Mesendoderm (in vitro differentiated cells): ENCODE measurements around the gene DDX49.
A peak's percentile ranks its signal among the peaks of the same experiment; 100 is the strongest.

ENCODE experiments used
- DNase-seq: peaks from one replicate; pipeline ENCODE4 v3.0.0; 2013
- H2AK5ac ChIP-seq: 2 replicates; pipeline ENCODE4 v1.6.1; 2013; ENCODE audit warnings: low read length, inconsistent platforms
- H2BK120ac ChIP-seq: 2 replicates; pipeline ENCODE4 v1.6.1; 2013; ENCODE audit warnings: low read depth, mild to moderate bottlenecking, low read length, moderate library complexity, mixed read lengths
- H2BK15ac ChIP-seq: replicated peaks from 2 replicates; pipeline ENCODE4 v1.6.1; 2013; ENCODE audit warnings: low read depth, mild to moderate bottlenecking, moderate library complexity
- H2BK5ac ChIP-seq: 2 replicates; pipeline ENCODE4 v1.6.1; 2013; ENCODE audit warnings: low read length, inconsistent platforms
- H3K18ac ChIP-seq: 2 replicates; pipeline ENCODE4 v1.6.1; 2013; ENCODE audit warnings: mild to moderate bottlenecking, low read length, mixed read lengths
- H3K23ac ChIP-seq: one replicate; pipeline ENCODE4 v1.6.1; 2013; ENCODE audit warnings: low read length
- H3K27ac ChIP-seq: 2 replicates; pipeline ENCODE4 v1.5.1; 2013; ENCODE audit warnings: low read depth, mild to moderate bottlenecking, inconsistent platforms, low read length, moderate library complexity
- H3K27me3 ChIP-seq: 2 replicates; pipeline ENCODE4 v1.6.1; 2013; ENCODE audit warnings: low read length, control low read depth, mild to moderate bottlenecking, inconsistent platforms; ENCODE audit not compliant: insufficient read depth, poor library complexity
- H3K36me3 ChIP-seq: 2 replicates; pipeline ENCODE4 v1.6.1; 2013; ENCODE audit warnings: low read length, inconsistent platforms; ENCODE audit not compliant: control insufficient read depth, insufficient read depth
- H3K4ac ChIP-seq: one replicate; pipeline ENCODE4 v1.6.1; 2013; ENCODE audit warnings: low read depth, mild to moderate bottlenecking, low read length, moderate library complexity
- H3K4me1 ChIP-seq: 2 replicates; pipeline ENCODE4 v1.6.1; 2013; ENCODE audit warnings: low read depth, low read length, inconsistent platforms; ENCODE audit not compliant: control insufficient read depth
- H3K4me2 ChIP-seq: 2 replicates; pipeline ENCODE4 v1.6.1; 2013; ENCODE audit warnings: low read length
- H3K4me3 ChIP-seq: 2 replicates; pipeline ENCODE4 v1.5.1; 2013; ENCODE audit warnings: mild to moderate bottlenecking, low read length
- H3K56ac ChIP-seq: one replicate; pipeline ENCODE4 v1.6.1; 2013; ENCODE audit warnings: low read length
- H3K79me1 ChIP-seq: 2 replicates; pipeline ENCODE4 v1.6.1; 2013; ENCODE audit warnings: low read length, inconsistent platforms
- H3K79me2 ChIP-seq: 2 replicates; pipeline ENCODE4 v1.6.1; 2013; ENCODE audit warnings: mild to moderate bottlenecking, low read length; ENCODE audit not compliant: control insufficient read depth, insufficient read depth
- H3K9ac ChIP-seq: 2 replicates; pipeline ENCODE4 v1.6.1; 2013; ENCODE audit warnings: low read length, inconsistent platforms
- H4K5ac ChIP-seq: one replicate; pipeline ENCODE4 v1.6.1; 2013; ENCODE audit warnings: low read length
- H4K8ac ChIP-seq: one replicate; pipeline ENCODE4 v1.6.1; 2013; ENCODE audit warnings: low read depth, mild to moderate bottlenecking, control low read depth, low read length, moderate library complexity
- WGBS: extraction: QIAGEN DNeasy Blood & Tissue Kit; methylation state at CpG from one replicate; pipeline ENCODE4 v1.1.7; 2013; ENCODE audit warnings: low lambda C conversion rate, missing lambda C conversion rate; ENCODE audit not compliant: insufficient coverage; ENCODE audit errors: extremely low coverage; 5-methylcytosine and 5-hydroxymethylcytosine counted together

Gene DDX49

DNA sequence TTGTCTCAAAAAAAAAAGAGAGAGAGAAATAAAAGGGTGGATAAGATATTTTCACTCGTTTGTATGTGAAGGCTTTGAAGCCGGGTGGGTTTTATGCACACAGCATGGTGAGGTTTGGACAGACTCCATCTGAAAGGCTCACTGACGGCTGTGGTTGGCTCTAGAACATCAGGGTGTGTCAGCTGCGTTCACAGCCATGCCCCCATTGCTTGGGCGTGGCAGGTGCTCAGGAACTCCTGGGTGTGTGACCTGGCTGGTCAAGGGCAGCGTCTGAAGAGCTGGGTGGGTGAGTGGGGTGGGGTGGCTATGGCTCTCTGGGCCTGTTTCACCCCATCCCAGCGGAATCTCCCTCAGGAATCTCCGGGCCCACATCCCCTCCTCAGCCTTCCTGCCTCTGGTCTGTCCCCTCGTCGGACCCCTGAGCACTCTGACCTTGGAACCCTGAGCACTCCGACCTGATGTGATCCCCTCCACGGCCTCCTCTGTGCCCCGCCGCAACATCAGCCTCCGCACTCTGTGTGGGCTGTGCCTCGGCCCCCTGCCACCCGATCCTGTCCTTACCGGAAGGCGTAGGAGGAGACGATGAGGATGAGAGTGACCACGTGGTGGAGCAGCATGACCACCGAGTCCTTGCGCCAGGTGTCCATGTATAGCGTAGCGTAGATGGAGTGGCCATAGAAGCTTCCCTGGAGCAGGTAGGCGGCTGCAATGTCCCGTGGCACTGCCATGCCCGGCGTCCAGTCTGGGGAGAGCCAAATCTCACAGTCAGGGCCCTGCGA lies 35.8 kb upstream of the DDX49 start:
- Histone ChIP-seq H4K8ac (no peak overlapping the region), H3K27ac (no peak overlapping the region), H3K27me3 (no peaks in the 10 kb centered on the region), H3K79me1 (no peaks in the 10 kb centered on the region), H3K79me2 (no peaks in the 10 kb centered on the region), H3K4ac (no peak overlapping the region), H2BK15ac (no peak overlapping the region), H3K4me3 (no peak overlapping the region), H3K9ac (no peak overlapping the region), H3K56ac (no peak overlapping the region), H3K4me1 (no peaks in the 10 kb centered on the region), H2BK120ac (no peak overlapping the region), H2BK5ac (no peak overlapping the region), H3K36me3 (no peaks in the 10 kb centered on the region), H3K18ac (no peak overlapping the region), H4K5ac (no peak overlapping the region), H3K23ac (no peak overlapping the region), H2AK5ac (no peak overlapping the region), H3K4me2 (no peak overlapping the region)
- no CpG with 5 or more reads among the region's 30 CpGs for WGBS
- no peak for DNase-seq

DNA sequence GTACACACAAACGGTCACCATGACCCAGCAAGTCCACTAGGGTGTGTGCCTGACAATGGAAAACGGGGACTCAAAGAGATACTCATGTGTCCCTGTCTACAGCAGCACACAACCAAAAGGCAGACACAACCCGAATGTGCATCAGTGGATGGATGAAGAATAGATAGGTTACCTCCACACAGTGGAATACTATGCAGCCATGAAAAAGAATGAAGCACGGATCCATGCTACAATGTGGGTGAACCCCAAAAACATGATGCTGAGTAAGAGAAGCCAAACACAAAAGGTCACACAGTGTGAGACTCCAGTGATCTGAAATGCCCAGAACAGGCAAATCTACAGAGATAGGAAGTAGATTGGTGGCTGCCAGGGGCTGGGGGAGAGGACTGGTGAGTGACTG lies 32.5 kb upstream of the DDX49 start:
- no peak overlapping the region for H4K5ac ChIP-seq
- no peak overlapping the region for H3K9ac ChIP-seq
- H3K56ac ChIP-seq, result no peak overlapping the region
- H2BK15ac ChIP-seq, result no peak overlapping the region
- H3K4me2 ChIP-seq, result no peak overlapping the region
- DNase-seq, result no peak
- no peaks in the 10 kb centered on the region for H3K36me3 ChIP-seq
- no peaks in the 10 kb centered on the region for H3K79me1 ChIP-seq
- no peaks in the 10 kb centered on the region for H3K27me3 ChIP-seq
- no CpG with 5 or more reads among the region's 4 CpGs for WGBS
- no peak overlapping the region for H3K4me3 ChIP-seq
- no peak overlapping the region for H2AK5ac ChIP-seq
- no peak overlapping the region for H2BK120ac ChIP-seq
- H2BK5ac ChIP-seq, result no peak overlapping the region
- no peaks in the 10 kb centered on the region for H3K79me2 ChIP-seq
- no peak overlapping the region for H3K27ac ChIP-seq
- no peaks in the 10 kb centered on the region for H3K4me1 ChIP-seq
- H3K4ac ChIP-seq, result no peak overlapping the region
- no peak overlapping the region for H3K23ac ChIP-seq
- H4K8ac ChIP-seq, result no peak overlapping the region
- H3K18ac ChIP-seq, result no peak overlapping the region

DNA sequence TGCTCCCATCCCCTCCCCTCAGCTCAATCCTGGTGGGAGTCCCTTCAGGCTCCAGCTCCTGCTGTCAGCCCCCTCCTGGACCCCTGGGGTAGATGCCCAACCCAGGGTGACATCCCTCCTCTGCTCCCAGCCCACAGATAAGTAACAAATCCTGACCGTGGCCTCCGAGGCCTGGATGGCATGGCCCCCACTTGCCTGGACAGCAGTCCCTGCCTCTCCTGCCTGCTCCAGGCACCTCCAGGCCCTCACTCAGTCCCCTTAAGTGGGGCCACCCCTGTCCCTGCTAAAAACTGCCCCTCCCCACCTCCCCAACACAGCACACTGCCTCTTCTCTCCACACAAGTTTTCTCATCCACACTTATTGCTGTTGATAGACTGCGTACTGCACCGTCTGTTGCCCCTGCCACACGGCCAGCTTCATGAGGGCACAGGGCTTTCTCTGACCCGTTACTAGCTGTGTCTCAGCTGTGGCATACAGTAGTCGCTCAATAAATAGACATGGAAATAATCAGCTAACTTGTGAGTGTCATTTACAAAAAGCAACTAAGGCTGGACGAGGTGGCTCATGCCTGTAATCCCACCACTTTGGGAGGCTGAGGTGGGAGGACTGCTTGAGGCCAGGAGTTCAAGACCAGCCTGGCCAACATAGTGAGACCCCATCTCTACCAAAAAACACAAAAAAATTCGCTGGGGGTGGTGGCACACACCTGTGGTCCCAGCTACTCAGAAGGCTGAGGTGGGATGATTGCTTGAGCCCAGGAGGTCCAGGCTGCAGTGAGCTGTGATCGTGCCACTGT lies 29.4 kb upstream of the DDX49 start:
- no peak overlapping the region for H4K8ac ChIP-seq
- no peak overlapping the region for H3K27ac ChIP-seq
- no peak overlapping the region for H3K18ac ChIP-seq
- H3K4me3 ChIP-seq, result no peak overlapping the region
- no peak overlapping the region for H3K4me2 ChIP-seq
- no peaks in the 10 kb centered on the region for H3K36me3 ChIP-seq
- H3K56ac ChIP-seq, result no peak overlapping the region
- H3K4ac ChIP-seq, result no peak overlapping the region
- no peak for DNase-seq
- no peak overlapping the region for H3K9ac ChIP-seq
- H2BK5ac ChIP-seq, result no peak overlapping the region
- H3K79me2 ChIP-seq, result no peaks in the 10 kb centered on the region
- no peak overlapping the region for H4K5ac ChIP-seq
- H2AK5ac ChIP-seq, result no peak overlapping the region
- no peaks in the 10 kb centered on the region for H3K27me3 ChIP-seq
- no peaks in the 10 kb centered on the region for H3K4me1 ChIP-seq
- H2BK15ac ChIP-seq, result no peak overlapping the region
- H3K79me1 ChIP-seq, result no peaks in the 10 kb centered on the region
- H3K23ac ChIP-seq, result no peak overlapping the region
- no CpG with 5 or more reads among the region's 10 CpGs for WGBS
- no peak overlapping the region for H2BK120ac ChIP-seq

DNA sequence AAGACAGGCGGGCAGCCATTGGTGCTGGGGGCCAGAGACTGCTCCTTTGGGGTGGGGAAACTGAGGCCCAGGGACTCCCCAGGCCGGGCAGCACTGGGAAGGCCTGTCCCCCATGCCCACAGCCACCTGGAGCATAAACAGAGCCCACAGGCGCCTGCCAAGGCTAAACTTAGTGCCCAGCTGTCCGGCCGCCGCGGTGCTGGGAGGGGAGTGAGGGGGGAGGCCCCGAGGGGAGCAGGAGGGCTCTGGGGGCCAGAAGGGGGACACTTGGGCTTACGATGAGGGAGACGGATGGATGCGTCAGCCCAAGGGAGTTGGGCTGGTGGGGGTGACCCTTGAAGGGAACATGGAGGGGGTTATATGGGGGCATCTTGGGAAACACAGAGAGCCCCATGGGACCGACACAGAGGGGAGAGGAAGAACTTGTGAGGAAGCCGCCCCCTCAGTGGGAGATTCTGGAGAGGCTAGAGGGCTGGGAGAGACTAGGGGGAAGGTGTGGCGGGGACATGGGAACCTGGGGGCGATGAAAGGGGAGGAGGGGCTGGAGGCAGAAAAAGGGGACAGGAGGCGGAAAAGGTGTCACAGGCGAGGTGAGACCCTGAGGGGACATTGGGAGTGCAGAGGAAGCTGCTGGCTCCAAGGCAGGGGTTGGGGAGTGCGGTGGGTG lies 25.8 kb upstream of the DDX49 start:
- Histone ChIP-seq H3K27me3 (no peaks in the 10 kb centered on the region), H3K79me1 (no peaks in the 10 kb centered on the region), H3K9ac (no peak overlapping the region), H4K8ac (no peak overlapping the region), H4K5ac (no peak overlapping the region), H3K4me2 (no peak overlapping the region), H3K4me3 (no peak overlapping the region), H2BK5ac (no peak overlapping the region), H3K36me3 (no peaks in the 10 kb centered on the region), H3K23ac (no peak overlapping the region), H2BK15ac (no peak overlapping the region), H2AK5ac (no peak overlapping the region), H3K18ac (no peak overlapping the region), H3K4me1 (no peaks in the 10 kb centered on the region), H3K56ac (no peak overlapping the region), H3K27ac (no peak overlapping the region), H2BK120ac (no peak overlapping the region), H3K79me2 (no peaks in the 10 kb centered on the region), H3K4ac (no peak overlapping the region)
- DNase-seq, result no peak
- no CpG with 5 or more reads among the region's 18 CpGs for WGBS

DNA sequence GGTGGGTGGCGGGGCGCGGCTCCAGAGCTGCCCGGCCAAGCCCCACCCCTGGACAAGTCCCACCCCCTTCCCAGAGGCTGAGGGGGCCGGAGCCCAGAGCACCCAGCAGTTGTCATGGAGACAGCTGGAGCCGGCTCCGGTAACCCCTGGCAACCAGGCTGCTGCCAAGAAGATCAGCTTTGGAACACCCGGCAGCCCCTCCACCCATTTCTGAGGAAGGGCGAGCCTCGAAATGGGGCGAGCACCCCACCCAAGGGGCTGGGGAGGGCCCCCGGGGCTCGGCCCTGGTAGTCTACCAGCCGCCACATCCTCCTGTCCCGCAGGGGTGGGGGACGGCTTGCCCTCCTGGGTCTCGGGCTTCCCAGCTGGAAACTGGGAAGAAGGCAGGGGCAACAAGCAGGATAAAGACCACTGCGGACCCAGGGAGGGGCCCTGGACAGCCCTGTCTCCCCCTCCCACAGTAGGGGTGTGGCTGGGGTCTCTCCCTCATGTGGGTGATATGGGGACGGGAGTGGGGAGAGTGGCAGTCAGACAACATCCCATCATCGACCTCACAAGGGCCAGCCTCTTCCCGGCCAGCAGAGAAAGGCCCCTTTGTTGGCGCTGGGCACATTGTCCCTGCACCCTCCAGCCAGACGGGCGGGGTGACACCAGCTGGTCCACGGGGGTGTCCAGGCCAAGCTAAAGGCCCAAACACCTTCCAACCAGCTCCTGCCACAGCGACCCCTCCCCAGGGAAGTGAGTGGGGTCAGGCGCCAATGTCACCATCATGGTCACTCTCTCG lies 25.1 kb upstream of the DDX49 start:
- no peak overlapping the region for H2BK5ac ChIP-seq
- peak; percentile 62 for DNase-seq

More for the DNA sequence above, 25.1 kb upstream of the DDX49 start:
- H3K79me1 ChIP-seq, result no peaks in the 10 kb centered on the region
- H3K4me3 ChIP-seq, result no peak overlapping the region
- no peaks in the 10 kb centered on the region for H3K36me3 ChIP-seq
- no peak overlapping the region for H4K8ac ChIP-seq
- H3K18ac ChIP-seq, result no peak overlapping the region
- H3K4ac ChIP-seq, result no peak overlapping the region
- H3K4me2 ChIP-seq, result peak overlapping the region; percentile 27
- no peak overlapping the region for H2BK15ac ChIP-seq
- H3K27ac ChIP-seq, result no peak overlapping the region
- WGBS, result no CpG with 5 or more reads among the region's 28 CpGs
- no peak overlapping the region for H2AK5ac ChIP-seq
- no peaks in the 10 kb centered on the region for H3K79me2 ChIP-seq
- no peak overlapping the region for H3K23ac ChIP-seq
- H3K56ac ChIP-seq, result peak overlapping the region; percentile 34
- peak overlapping the region; percentile 29 for H3K9ac ChIP-seq
- H4K5ac ChIP-seq, result no peak overlapping the region
- no peaks in the 10 kb centered on the region for H3K4me1 ChIP-seq
- H3K27me3 ChIP-seq, result no peaks in the 10 kb centered on the region
- H2BK120ac ChIP-seq, result no peak overlapping the region
